Natural killer cell (primary cell): Measurements from ENCODE around the gene PIWIL4. TPM values are rescaled to one million over a fixed set of nuclear protein-coding genes. Genes with fewer than 3 reads are reported as not detected.
"Not testable (repeated sequence)": the region's sequence is repeated elsewhere in the genome, so short reads cannot be mapped to it uniquely, and the experiment has no call there.

Experiments used
- ATAC-seq, 3 donors: fragments of 150-1000 bp in 2 of 3; fragments of 200-7000 bp in 1 of 3; cut with Tn5 transposase; 1 replicate in 1 of 3; 2 replicates in 2 of 3; pipeline ENCODE4 v1.10.0; 2021; ENCODE audit warnings: mild to moderate bottlenecking in 2 of 3, moderate library complexity in 2 of 3
- DNase-seq, 2 donors: peaks; one replicate each; pipeline versions ENCODE4 v3.0.0 to v3.0.0-alpha.2; 2013 to 2021; ENCODE audit warnings: mixed read lengths in 1 of 2
- H3K27ac ChIP-seq: one replicate; pipeline ENCODE4 v1.5.1; 2013; ENCODE audit warnings: mild to moderate bottlenecking, low read length
- H3K27me3 ChIP-seq: one replicate; pipeline ENCODE4 v1.6.1; 2013; ENCODE audit warnings: low read length; ENCODE audit not compliant: control insufficient read depth, insufficient read depth
- H3K36me3 ChIP-seq: one replicate; pipeline ENCODE4 v1.6.1; 2013; ENCODE audit warnings: low read length; ENCODE audit not compliant: control insufficient read depth, insufficient read depth
- H3K4me1 ChIP-seq: one replicate; pipeline ENCODE4 v1.6.1; 2013; ENCODE audit warnings: low read length; ENCODE audit not compliant: control insufficient read depth, insufficient read depth
- H3K4me3 ChIP-seq: one replicate; pipeline ENCODE4 v1.5.1; 2013; ENCODE audit warnings: low read length
- H3K9me3 ChIP-seq: one replicate; pipeline ENCODE4 v1.6.1; 2013; ENCODE audit warnings: low read length; ENCODE audit not compliant: control insufficient read depth, insufficient read depth
- H3K27ac Mint-ChIP-seq, 2 donors: one replicate each; pipeline ENCODE4 v1.8.0; 2022; ENCODE audit warnings: mild to moderate bottlenecking in 2 of 2, mixed read lengths in 2 of 2, moderate library complexity in 1 of 2
- H3K27me3 Mint-ChIP-seq, 2 donors: one replicate each; pipeline ENCODE4 v1.8.0; 2022; ENCODE audit warnings: low read depth in 2 of 2, mixed read lengths in 2 of 2
- H3K36me3 Mint-ChIP-seq: one replicate; pipeline ENCODE4 v1.8.0; 2022; ENCODE audit warnings: mixed read lengths
- H3K4me1 Mint-ChIP-seq, 2 donors: one replicate each; pipeline ENCODE4 v1.8.0; 2022; ENCODE audit warnings: mixed read lengths in 2 of 2
- H3K4me3 Mint-ChIP-seq: one replicate; pipeline ENCODE4 v1.8.0; 2022; ENCODE audit warnings: mild to moderate bottlenecking, moderate library complexity, mixed read lengths
- H3K9me3 Mint-ChIP-seq, 2 donors: one replicate each; pipeline ENCODE4 v1.8.0; 2022; ENCODE audit warnings: mixed read lengths in 2 of 2
- CTCF ChIP-seq: fragments of 200-600 bp; IDR thresholded peaks from one replicate; pipeline ENCODE4 v1.8.0; 2022; ENCODE audit warnings: antibody characterized with exemption
- WGBS: methylation state at CpG from one replicate; pipeline ENCODE4 v1.1.7; 2013; ENCODE audit warnings: missing lambda C conversion rate; ENCODE audit not compliant: insufficient coverage; 5-methylcytosine and 5-hydroxymethylcytosine counted together
- intact Hi-C: fragments of 100-400 bp; cut with micrococcal nuclease; formaldehyde crosslinking; loops from one replicate; pipeline ENCODE4 v1.14.2; 2022
- total RNA-seq, 4 donors: library from RNA; stranded (reverse); fragments of 120-200 nt in 1 of 4; gene quantifications; one replicate each; pipeline versions ENCODE4 v1.2.3 to v1.2.4, GENCODE V29; 2013 to 2022

Gene PIWIL4
- total RNA-seq, 3 donors from 2014 or later (not counting 1 experiment from before 2014, with no cell fraction given) = 2.0 to 2.7 (median 2.2) TPM

GRCh38 chr11:94568200-94568599, 1.0 kb downstream of the PIWIL4 start:
- no peaks in the 10 kb centered on the region for H3K27me3 Mint-ChIP-seq
- 96% methylated on average over 5 of the region's 5 CpGs for WGBS

GRCh38 chr11:94568717-94569116, 1.5 kb downstream of the PIWIL4 start:
- Histone ChIP-seq H3K36me3 (no peaks in the 10 kb centered on the region), H3K4me1 (no peaks in the 10 kb centered on the region), H3K4me3 (no peak overlapping the region), H3K9me3 (no peaks in the 10 kb centered on the region), H3K27me3 (no peaks in the 10 kb centered on the region), H3K27ac (no peak overlapping the region)
- H3K27ac Mint-ChIP-seq = no peak overlapping the region
- intact Hi-C loops = no loop called here
- 96% methylated on average over 4 of the region's 4 CpGs for WGBS
- no peaks in the 10 kb centered on the region for H3K36me3 Mint-ChIP-seq
- DNase-seq (no peak), ATAC-seq (no peak)
- H3K9me3 Mint-ChIP-seq = no peaks in the 10 kb centered on the region
- TF ChIP-seq CTCF = no peak
- H3K27me3 Mint-ChIP-seq = no peaks in the 10 kb centered on the region
- H3K4me3 Mint-ChIP-seq = no peak overlapping the region
- no peaks in the 10 kb centered on the region for H3K4me1 Mint-ChIP-seq

More at GRCh38 chr11:94568200-94568599, 1.0 kb downstream of the PIWIL4 start:
- no peaks in the 10 kb centered on the region for H3K4me1 Mint-ChIP-seq
- Histone ChIP-seq H3K4me1 (no peaks in the 10 kb centered on the region), H3K36me3 (no peaks in the 10 kb centered on the region), H3K4me3 (no peak overlapping the region), H3K9me3 (no peaks in the 10 kb centered on the region), H3K27me3 (no peaks in the 10 kb centered on the region), H3K27ac (no peak overlapping the region)
- no peak overlapping the region for H3K27ac Mint-ChIP-seq
- DNase-seq (no peak), ATAC-seq (no peak)
- H3K36me3 Mint-ChIP-seq = no peaks in the 10 kb centered on the region
- no peak for TF ChIP-seq CTCF
- intact Hi-C loops = no loop called here
- no peak overlapping the region for H3K4me3 Mint-ChIP-seq
- no peaks in the 10 kb centered on the region for H3K9me3 Mint-ChIP-seq

- H3K27ac ChIP-seq, H3K4me1 ChIP-seq, H3K36me3 Mint-ChIP-seq, H3K4me3 Mint-ChIP-seq, DNase-seq, H3K9me3 Mint-ChIP-seq, intact Hi-C loops, H3K27me3 Mint-ChIP-seq, H3K36me3 ChIP-seq, H3K4me1 Mint-ChIP-seq, H3K9me3 ChIP-seq, H3K4me3 ChIP-seq, ATAC-seq, H3K27ac Mint-ChIP-seq, H3K27me3 ChIP-seq: not testable (repeated sequence)
- no CpG with 5 or more reads among the region's 2 CpGs for WGBS
Measured at GRCh38 chr11:94572975-94573374, 5.8 kb downstream of the PIWIL4 start.

GRCh38 chr11:94574193-94574961, 7.2 kb downstream of the PIWIL4 start:
- H3K27ac ChIP-seq = no peak overlapping the region
- no peaks in the 10 kb centered on the region for H3K4me1 ChIP-seq
- no peaks in the 10 kb centered on the region for H3K36me3 Mint-ChIP-seq
- H3K4me3 ChIP-seq = no peak overlapping the region
- H3K4me1 Mint-ChIP-seq = no peaks in the 10 kb centered on the region
- no peaks in the 10 kb centered on the region for H3K9me3 ChIP-seq
- intact Hi-C loops = no loop called here
- H3K36me3 ChIP-seq = no peaks in the 10 kb centered on the region
- ATAC-seq = no peak
- H3K27me3 ChIP-seq = no peaks in the 10 kb centered on the region
- no peaks in the 10 kb centered on the region for H3K9me3 Mint-ChIP-seq
- H3K27ac Mint-ChIP-seq = no peak overlapping the region
- TF ChIP-seq CTCF = no peak
- no peak overlapping the region for H3K4me3 Mint-ChIP-seq
- no peak for DNase-seq
- no peaks in the 10 kb centered on the region for H3K27me3 Mint-ChIP-seq
- 83% methylated on average over 13 of the region's 13 CpGs for WGBS
